Ovary (tissue), 9 donors: ENCODE results near the gene EYA2. TPM values are rescaled to one million over a fixed set of nuclear protein-coding genes. Genes with fewer than 3 reads are reported as not detected.

ENCODE experiments used
- DNase-seq, 5 donors: peaks; one replicate each; pipeline ENCODE4 v3.0.0-alpha.2; 2019 to 2020
- H3K27ac ChIP-seq, 2 donors: fragments of 200-600 bp; one replicate each; pipeline versions ENCODE4 v1.5.1 to v1.8.0; 2019 to 2022
- H3K27me3 ChIP-seq: fragments of 200-600 bp; one replicate; pipeline ENCODE4 v1.8.0; 2022
- H3K36me3 ChIP-seq: fragments of 200-600 bp; sonication (generic); one replicate; pipeline ENCODE4 v1.5.1; 2019
- H3K4me1 ChIP-seq: one replicate; pipeline ENCODE4 v1.8.1; 2013; ENCODE audit warnings: mild to moderate bottlenecking, moderate library complexity; ENCODE audit not compliant: insufficient read depth
- H3K4me3 ChIP-seq: fragments of 200-600 bp; sonication (generic); one replicate; pipeline ENCODE4 v1.5.1; 2017
- H3K9me3 ChIP-seq, 2 donors: fragments of 200-600 bp in 1 of 2; sonication (generic) in 1 of 2; one replicate each; pipeline versions ENCODE4 v1.5.1 to v1.8.1; 2013 to 2019; ENCODE audit warnings: mild to moderate bottlenecking in 1 of 2, moderate library complexity in 1 of 2
- CTCF ChIP-seq, 3 donors: fragments of 450-650 bp in 2 of 3; fragments of 200-600 bp in 1 of 3; IDR thresholded peaks; one replicate each; pipeline versions ENCODE4 v1.5.1 to v1.8.0; 2016 to 2022; ENCODE audit warnings: antibody characterized with exemption in 3 of 3, mild to moderate bottlenecking in 1 of 3
- EP300 ChIP-seq: sonication (generic); formaldehyde crosslinking; IDR thresholded peaks from one replicate; pipeline ENCODE4 v1.6.1; 2017; ENCODE audit warnings: antibody characterized with exemption
- POLR2A ChIP-seq: fragments of 450-650 bp; IDR thresholded peaks from one replicate; pipeline ENCODE4 v1.6.1; 2017; ENCODE audit warnings: antibody characterized with exemption, mild to moderate bottlenecking, moderate library complexity
- WGBS, 3 donors: extraction: QIAGEN DNeasy Blood & Tissue Kit in 1 of 3; methylation state at CpG; one replicate each; pipeline versions ENCODE4 v1.1.5 to v1.1.7; 2013 to 2017; 5-methylcytosine and 5-hydroxymethylcytosine counted together
- intact Hi-C, 4 donors: fragments of 100-400 bp; cut with DNase I; formaldehyde crosslinking; loops; one replicate each; pipeline versions ENCODE4 v1.11.0 to v1.15.1; 2022 to 2023
- polyA plus RNA-seq, 2 donors: library from polyadenylated mRNA; stranded (reverse); fragments of 200-250 nt in 1 of 2; fragments of 350-450 nt in 1 of 2; fragmentation: Illumina TruSeq in 1 of 2; extraction: RNeasy Lipid Tissue Mini Kit (QIAGEN cat#74804) in 1 of 2; gene quantifications; one replicate each; pipeline ENCODE4 v1.2.3, GENCODE V29; 2013 to 2014
- total RNA-seq, 7 donors: library from RNA; depleted of rRNA in 2 of 7; stranded (reverse); fragments of >200 nt in 2 of 7; fragmentation: NEBNext Ultra II Directional in 3 of 7; extraction: Animal tissue kit (Norgen Biotek cat#: 25700) in 3 of 7; gene quantifications; one replicate each; pipeline versions ENCODE4 v1.1.0 to v1.2.4, GENCODE V29; 2016 to 2023
- donor health status: DM: no; HTN: no; CAD: no; lungs with moderate emphysema.
- donor health status: DM: no; HTN: no; CAD: no.
- donor health status: Bipolar disorder and iron deficiency.
- donor health status: DM: yes; HTN: yes; CAD: no.
- donor health status: DM: no; HTN: no; CAD: no.
- donor health status: DM: yes; HTN: yes; CAD: no.

EYA2 gene
- total and polyA plus RNA-seq, 9 donors = 0.18 to 7.6 (median 1.7) TPM

DNA sequence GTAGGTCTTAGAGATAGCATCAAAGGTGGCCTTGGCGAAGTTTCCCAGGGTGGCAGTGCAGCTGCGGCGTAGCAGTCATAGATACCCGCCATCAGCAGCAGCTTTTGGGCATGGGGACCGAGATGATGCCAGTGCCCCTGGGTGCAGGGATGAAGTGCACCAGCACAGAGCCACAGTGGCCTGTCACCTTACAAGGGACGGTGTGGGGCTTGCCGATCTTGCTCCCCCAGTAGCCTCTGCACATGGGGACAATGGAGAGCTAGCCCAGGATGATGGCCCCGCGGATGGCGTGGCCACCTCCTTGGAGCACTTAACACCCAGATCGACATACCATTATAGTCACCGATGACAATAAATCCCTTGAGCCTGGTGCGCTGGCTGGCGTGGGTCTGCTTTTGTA is 266.3 kb downstream of the EYA2 start:
- DNase-seq = no peak
- 84 to 92% (median 91%) methylated on average over 14 of the region's 14 CpGs for WGBS, 3 donors
- TF ChIP-seq EP300 (no peak), POLR2A (no peak), CTCF (IDR thresholded peaks at IDR 0.05) (no peak)
- H3K27me3 ChIP-seq = no peaks in the 10 kb centered on the region
- no peaks in the 10 kb centered on the region for H3K36me3 ChIP-seq
- H3K9me3 ChIP-seq = no peaks in the 10 kb centered on the region
- intact Hi-C loops = no loop called here
- H3K4me1 ChIP-seq = no peaks in the 10 kb centered on the region
- no peak overlapping the region for H3K27ac ChIP-seq
- no peak overlapping the region for H3K4me3 ChIP-seq

DNA sequence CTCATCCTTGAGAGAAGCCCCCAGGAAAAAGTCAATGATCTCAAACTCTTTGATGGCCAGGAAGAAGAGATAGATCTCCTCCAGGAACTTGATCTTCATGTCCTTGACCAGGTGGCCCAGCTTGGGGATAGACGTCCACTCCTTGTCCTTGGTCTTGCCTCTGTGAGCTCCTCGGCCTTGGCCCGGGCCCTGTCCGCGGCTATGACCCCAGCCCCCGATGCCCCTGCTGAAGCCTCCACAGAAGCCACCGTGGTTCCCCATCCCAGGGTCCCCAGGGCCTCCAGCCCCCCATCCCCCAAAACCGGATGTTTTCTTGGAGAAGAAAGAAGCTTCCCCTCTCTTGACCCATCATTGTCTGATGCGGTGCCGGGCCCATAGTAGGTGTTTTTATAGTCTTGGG is 266.8 kb downstream of the EYA2 start:
- H3K4me3 ChIP-seq = no peak overlapping the region
- H3K4me1 ChIP-seq = no peaks in the 10 kb centered on the region
- TF ChIP-seq CTCF (IDR thresholded peaks at IDR 0.05) (no peak), EP300 (no peak), POLR2A (no peak)
- DNase-seq = no peak
- WGBS, 3 donors = 82 to 88% (median 87%) methylated on average over 10 of the region's 10 CpGs
- H3K27me3 ChIP-seq = no peaks in the 10 kb centered on the region
- H3K27ac ChIP-seq = no peak overlapping the region
- no peaks in the 10 kb centered on the region for H3K9me3 ChIP-seq
- intact Hi-C loops = no loop called here
- no peaks in the 10 kb centered on the region for H3K36me3 ChIP-seq

- 81 to 90% (median 87%) methylated on average over 13 of the region's 13 CpGs for WGBS, 3 donors
Observed at GRCh38 chr20:47164140-47164539, 269.5 kb downstream of the EYA2 start.

GRCh38 chr20:47165376-47165865 is 270.8 kb downstream of the EYA2 start:
- Histone ChIP-seq H3K36me3 (no peaks in the 10 kb centered on the region), H3K4me1 (no peaks in the 10 kb centered on the region), H3K9me3 (no peaks in the 10 kb centered on the region), H3K27me3 (no peaks in the 10 kb centered on the region), H3K27ac (no peak overlapping the region), H3K4me3 (no peak overlapping the region)
- 71 to 82% (median 74%) methylated on average over 4 of the region's 4 CpGs for WGBS, 3 donors
- TF ChIP-seq POLR2A (no peak), EP300 (no peak), CTCF (IDR thresholded peaks at IDR 0.05) (no peak)
- no peak for DNase-seq
- intact Hi-C loops = no loop called here

More at GRCh38 chr20:47164140-47164539, 269.5 kb downstream of the EYA2 start:
- intact Hi-C loops = no loop called here
- H3K4me1 ChIP-seq = no peaks in the 10 kb centered on the region
- H3K27ac ChIP-seq = no peak overlapping the region
- TF ChIP-seq CTCF (IDR thresholded peaks at IDR 0.05) (no peak), EP300 (no peak), POLR2A (no peak)
- DNase-seq = no peak
- H3K9me3 ChIP-seq = no peaks in the 10 kb centered on the region
- H3K27me3 ChIP-seq = no peaks in the 10 kb centered on the region
- no peak overlapping the region for H3K4me3 ChIP-seq
- no peaks in the 10 kb centered on the region for H3K36me3 ChIP-seq
